Ovary (tissue), 3 donors: ENCODE measurements around the gene FBXO48.

Source experiments
- POLR2A ChIP-seq: fragments of 450-650 bp; IDR thresholded peaks from one replicate; pipeline ENCODE4 v1.6.1; 2017; ENCODE audit warnings: antibody characterized with exemption, mild to moderate bottlenecking, moderate library complexity
- TF ChIP-seq, protein P1 (sequence below), 3 donors: fragments of 450-650 bp in 2 of 3; fragments of 200-600 bp in 1 of 3; IDR thresholded peaks; one replicate each; pipeline versions ENCODE4 v1.5.1 to v1.8.0; 2016 to 2022; ENCODE audit warnings: antibody characterized with exemption in 3 of 3, mild to moderate bottlenecking in 1 of 3
- donor health status: DM: no; HTN: no; CAD: no.

DNA sequence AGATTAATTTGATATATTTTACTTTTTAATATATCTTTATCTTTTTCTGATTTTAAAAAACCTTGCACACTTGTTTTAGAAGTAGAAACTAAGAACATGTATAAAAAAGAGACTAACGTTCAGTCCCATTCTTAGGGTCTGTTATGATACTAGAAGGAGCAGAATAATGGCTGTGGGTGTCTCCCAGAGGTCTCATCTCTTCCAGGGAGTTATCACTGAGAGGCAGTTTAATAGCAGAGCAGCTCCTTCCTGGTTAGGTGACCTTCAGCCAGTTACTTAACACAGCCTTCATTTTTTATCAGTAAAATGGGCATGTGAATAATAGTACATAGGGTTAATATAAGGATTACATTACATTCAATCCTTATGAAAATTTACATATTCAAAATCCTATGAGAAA, 40.6 kb downstream of the FBXO48 start:
- TF ChIP-seq POLR2A = no peak
- TF ChIP-seq, protein P1, sequence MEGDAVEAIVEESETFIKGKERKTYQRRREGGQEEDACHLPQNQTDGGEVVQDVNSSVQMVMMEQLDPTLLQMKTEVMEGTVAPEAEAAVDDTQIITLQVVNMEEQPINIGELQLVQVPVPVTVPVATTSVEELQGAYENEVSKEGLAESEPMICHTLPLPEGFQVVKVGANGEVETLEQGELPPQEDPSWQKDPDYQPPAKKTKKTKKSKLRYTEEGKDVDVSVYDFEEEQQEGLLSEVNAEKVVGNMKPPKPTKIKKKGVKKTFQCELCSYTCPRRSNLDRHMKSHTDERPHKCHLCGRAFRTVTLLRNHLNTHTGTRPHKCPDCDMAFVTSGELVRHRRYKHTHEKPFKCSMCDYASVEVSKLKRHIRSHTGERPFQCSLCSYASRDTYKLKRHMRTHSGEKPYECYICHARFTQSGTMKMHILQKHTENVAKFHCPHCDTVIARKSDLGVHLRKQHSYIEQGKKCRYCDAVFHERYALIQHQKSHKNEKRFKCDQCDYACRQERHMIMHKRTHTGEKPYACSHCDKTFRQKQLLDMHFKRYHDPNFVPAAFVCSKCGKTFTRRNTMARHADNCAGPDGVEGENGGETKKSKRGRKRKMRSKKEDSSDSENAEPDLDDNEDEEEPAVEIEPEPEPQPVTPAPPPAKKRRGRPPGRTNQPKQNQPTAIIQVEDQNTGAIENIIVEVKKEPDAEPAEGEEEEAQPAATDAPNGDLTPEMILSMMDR (IDR thresholded peaks at IDR 0.05) = no peak
